ENCODE data around the gene TNP1.

- TF ChIP-seq CTCF (conservative IDR thresholded peaks at IDR 0.05) = no peak
- TF ChIP-seq ZFX (IDR thresholded peaks at IDR 0.05) = no peak
Measured at GRCh38 chr2:216822470-216822869, 37.4 kb downstream of the TNP1 start.
